Cortex of kidney (tissue), 1 donor: Measurements from ENCODE around the gene ACTC1.

ENCODE experiments used
- DNase-seq: peaks from one replicate; lab custom pipeline; 2025; lab: John Stamatoyannopoulos, UW

The ACTC1 gene

DNA sequence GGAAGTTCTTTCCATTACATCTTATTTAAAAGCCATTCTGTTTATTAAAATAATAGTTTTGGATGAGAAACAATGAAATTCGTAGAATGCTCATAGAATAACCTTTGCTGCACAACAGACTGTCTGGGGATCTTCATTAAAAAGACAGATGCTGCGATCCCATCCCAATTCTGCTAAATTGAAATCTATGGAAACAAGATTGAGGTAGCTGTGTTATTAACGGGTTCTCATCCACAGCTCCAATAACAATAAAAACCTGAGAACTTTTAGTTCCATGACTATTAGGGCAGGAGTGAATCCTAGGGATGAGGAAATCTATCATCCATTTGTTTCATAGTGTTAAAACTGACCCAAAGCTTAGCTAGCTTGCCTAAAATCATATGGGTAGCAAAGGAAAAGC is 38.1 kb downstream of the ACTC1 start:
- no peak for DNase-seq

- no peak for DNase-seq
These were observed 40.0 kb downstream of the ACTC1 start for GRCh38 chr15:34755419-34755773.

DNA sequence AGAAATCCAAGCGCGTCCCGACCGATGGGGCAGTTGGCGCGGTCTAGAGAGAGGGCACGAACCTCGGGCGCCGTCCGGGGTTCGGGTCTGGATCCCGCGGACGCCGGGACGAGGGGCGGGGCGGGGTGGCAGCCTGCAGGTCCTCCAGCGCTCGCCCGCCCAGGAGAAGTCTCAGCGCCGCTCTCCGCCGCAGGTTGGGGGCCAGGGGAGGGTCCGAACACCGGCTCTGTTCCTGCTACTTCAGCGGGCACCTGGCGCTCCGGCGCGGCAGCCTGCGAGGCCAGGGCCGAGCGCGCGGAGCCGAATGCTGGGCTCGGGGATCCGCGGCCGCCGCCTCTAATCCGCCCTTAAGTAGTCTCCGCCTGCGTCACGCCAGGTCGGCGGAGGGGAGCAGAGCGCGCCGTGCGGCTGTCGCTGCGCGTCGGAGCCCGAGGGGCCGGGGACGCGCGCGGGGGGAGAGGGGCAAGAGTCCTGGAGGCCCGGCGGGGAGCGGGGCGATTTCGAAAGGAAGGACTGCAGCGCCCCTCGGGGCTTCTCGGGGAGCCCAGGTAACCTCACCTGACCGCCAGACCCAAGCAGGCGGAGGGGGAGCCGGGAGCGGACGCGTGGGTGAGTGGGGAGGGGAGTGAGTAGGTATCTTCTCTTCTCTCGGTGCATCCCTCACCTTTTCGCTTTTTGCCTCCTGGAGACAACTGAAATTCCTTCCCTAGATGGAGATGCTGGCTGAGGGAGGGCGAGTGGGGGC is 40.5 kb downstream of the ACTC1 start, which contains the start of gene GJD2:
TSS of gene GJD2 (minus strand) at position 325 of the 745 bp plus-strand sequence. CDS start 510 bp downstream, outside the sequence.
- DNase-seq, result no peak

- DNase-seq, result no peak
These were observed 41.2 kb downstream of the ACTC1 start for GRCh38 chr15:34754171-34754601.

DNA sequence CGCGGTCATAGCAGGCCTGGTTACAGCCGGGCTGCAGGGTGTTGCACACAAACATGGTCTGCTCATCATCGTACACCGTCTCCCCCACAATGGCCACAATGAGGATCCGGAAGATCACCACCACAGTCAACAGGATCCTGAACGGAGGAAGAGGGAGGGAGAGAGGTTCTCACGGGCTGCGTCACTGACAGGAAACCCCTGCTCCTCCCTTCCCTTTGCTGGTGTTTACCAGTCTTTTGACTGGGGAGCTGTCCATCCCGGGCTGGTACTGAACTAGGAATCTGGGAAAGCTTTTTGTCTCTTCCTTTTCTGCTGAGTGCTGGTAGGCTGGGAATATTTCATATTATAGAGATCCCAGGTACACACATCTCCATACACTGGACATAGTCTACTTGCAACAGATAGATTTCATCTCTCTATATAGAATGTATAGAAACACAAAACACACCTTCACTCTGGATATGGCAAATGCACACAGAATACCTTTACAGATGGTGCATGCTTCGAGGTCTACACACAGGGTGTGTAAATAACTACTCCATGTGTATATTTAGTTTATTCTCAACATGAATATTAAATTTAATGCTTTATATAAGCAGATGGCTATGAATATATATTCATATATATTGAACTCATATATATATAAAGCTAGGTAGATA is 42.0 kb downstream of the ACTC1 start:
- no peak for DNase-seq

- no peak for DNase-seq
These were observed 45.7 kb downstream of the ACTC1 start for GRCh38 chr15:34749691-34750090.
